HL-60 (cell line): ENCODE results near the gene TBC1D22A.

Experiments
- CTCF ChIP-seq: IDR thresholded peaks from one replicate; pipeline ENCODE4 v1.5.1; 2011; ENCODE audit warnings: low read length, control low read depth, inconsistent platforms; ENCODE audit not compliant: insufficient read depth
- REST ChIP-seq: IDR thresholded peaks from 2 replicates; pipeline ENCODE4 v1.6.1; 2012; ENCODE audit warnings: low read depth; ENCODE audit not compliant: insufficient replicate concordance

DNA sequence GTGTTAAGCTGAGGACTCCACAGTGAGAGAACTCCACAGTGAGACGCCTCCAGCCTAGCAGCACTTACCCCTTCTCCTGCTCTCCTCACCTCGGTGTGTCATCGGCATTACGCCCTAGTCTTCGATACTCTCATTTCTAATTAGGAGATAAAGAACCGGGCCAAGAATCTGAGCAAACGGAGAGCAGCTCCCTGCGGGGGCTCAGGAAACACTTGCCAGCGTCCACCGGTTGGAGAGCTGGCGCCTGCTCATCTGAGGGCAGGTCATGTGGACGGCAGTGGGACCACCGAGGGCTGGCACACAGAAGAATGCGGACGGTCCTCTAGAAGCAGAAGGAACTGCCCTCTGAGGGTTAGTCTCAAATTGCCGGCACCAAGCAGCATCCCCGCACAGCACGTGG lies 37.4 kb upstream of the TBC1D22A start:
- no peak for TF ChIP-seq CTCF
- no peak for TF ChIP-seq REST
